Panc1 (cell line): Measurements from ENCODE around the gene TIAM2. TPM values are rescaled to one million over a fixed set of nuclear protein-coding genes. Genes with fewer than 3 reads are reported as not detected.
A peak's percentile ranks its signal among the peaks of the same experiment; 100 is the strongest.

Experiments used
- ATAC-seq: fragments of 200-7000 bp; cut with Tn5 transposase; 2 replicates; pipeline ENCODE4 v1.9.1; 2020; ENCODE audit warnings: mild to moderate bottlenecking, moderate library complexity
- BruUV-seq: library from RNA; stranded (reverse); fragments of 400-500 nt; replicated peaks from 2 replicates; lab custom pipeline; 2021; lab: Mats Ljungman, UMichigan
- CTCF ChIA-PET: fragments of 300-600 bp; sonication (Branson Sonifier 250); formaldehyde crosslinking; loops from one replicate; lab custom pipeline; 2022; ENCODE audit warnings: antibody characterized with exemption; lab: Charles Lee
- POLR2A ChIA-PET: fragments of 300-600 bp; sonication (Branson Sonifier 250); formaldehyde crosslinking; loops from one replicate; lab custom pipeline; 2022; ENCODE audit warnings: antibody characterized with exemption; lab: Charles Lee
- DNase-seq: peaks from one replicate; pipeline ENCODE4 v3.0.0-alpha.2; 2010; ENCODE audit warnings: low read depth, low spot score
- H3K27ac ChIP-seq: 2 replicates; pipeline ENCODE4 v1.5.1; 2011; ENCODE audit warnings: mild to moderate bottlenecking, low read length, inconsistent platforms
- H3K27me3 ChIP-seq: fragments of 200-500 bp; sonication (Bioruptor generic); 2 replicates; pipeline ENCODE4 v1.6.0; 2014; ENCODE audit warnings: low read length, inconsistent platforms; ENCODE audit not compliant: control insufficient read depth, insufficient read depth
- H3K36me3 ChIP-seq: fragments of 200-500 bp; sonication (Bioruptor generic); 2 replicates; pipeline ENCODE4 v1.5.1; 2014; ENCODE audit warnings: inconsistent platforms, mild to moderate bottlenecking, low read length, moderate library complexity; ENCODE audit not compliant: control insufficient read depth, insufficient read depth
- H3K4me1 ChIP-seq: 2 replicates; pipeline ENCODE4 v1.5.1; 2011; ENCODE audit warnings: inconsistent platforms, mild to moderate bottlenecking, low read length, moderate library complexity; ENCODE audit not compliant: control insufficient read depth, insufficient read depth
- H3K4me3 ChIP-seq, 2 experiments: 2 replicates each; pipeline ENCODE4 v1.5.1; 2011 to 2012; ENCODE audit warnings: low read depth in 2 of 2, low read length in 2 of 2, mild to moderate bottlenecking in 2 of 2, inconsistent platforms in 1 of 2, moderate library complexity in 1 of 2
- H3K9me3 ChIP-seq: fragments of 200-500 bp; sonication (Bioruptor generic); 2 replicates; pipeline ENCODE4 v1.5.1; 2014; ENCODE audit warnings: low read depth, mild to moderate bottlenecking, inconsistent platforms, low read length, moderate library complexity; ENCODE audit not compliant: control insufficient read depth, insufficient read depth
- POLR2AphosphoS5 ChIP-seq: IDR thresholded peaks from 2 replicates; pipeline ENCODE4 v1.6.1; 2012; ENCODE audit warnings: mild to moderate bottlenecking, low read depth, low read length, moderate library complexity
- SIN3A ChIP-seq: IDR thresholded peaks from 2 replicates; pipeline ENCODE4 v1.6.1; 2012; ENCODE audit warnings: low read depth, mild to moderate bottlenecking, low read length, moderate library complexity, borderline replicate concordance; ENCODE audit not compliant: insufficient read depth
- TCF7L2 ChIP-seq: IDR thresholded peaks from 2 replicates; pipeline ENCODE4 v1.6.1; 2011; ENCODE audit warnings: mild to moderate bottlenecking, low read depth, low read length, inconsistent platforms
- in situ Hi-C: cut with HindIII; loops from 2 replicates; pipeline ENCODE4 v1.10.0; 2016; ENCODE audit warnings: low sequenced_read_pairs, low pct_unique_long_range_greater_than_20kb
- intact Hi-C: fragments of 100-400 bp; cut with micrococcal nuclease; formaldehyde crosslinking; loops from one replicate; pipeline ENCODE4 v1.10.0; 2022; ENCODE audit not compliant: unreplicated experiment
- total RNA-seq: library from RNA; stranded (reverse); gene quantifications from one replicate; pipeline ENCODE4 v1.2.1, GENCODE V29; 2021; ENCODE audit not compliant: unreplicated experiment
- TF ChIP-seq, protein P1 (sequence below), 2 experiments: IDR thresholded peaks; 2 replicates each; pipeline ENCODE4 v1.6.1; 2011 to 2012; ENCODE audit warnings: low read depth in 2 of 2, control low read depth in 1 of 2, low read length in 1 of 2, mild to moderate bottlenecking in 1 of 2, moderate library complexity in 1 of 2; ENCODE audit not compliant: insufficient read depth in 1 of 2
- TF ChIP-seq, protein P2 (sequence below): fragments of 450-650 bp; IDR thresholded peaks from 2 replicates; pipeline ENCODE4 v1.5.1; 2017; ENCODE audit warnings: mild to moderate bottlenecking

Gene TIAM2
- total RNA-seq, 1 experiment from 2014 or later: 14.9 TPM

DNA sequence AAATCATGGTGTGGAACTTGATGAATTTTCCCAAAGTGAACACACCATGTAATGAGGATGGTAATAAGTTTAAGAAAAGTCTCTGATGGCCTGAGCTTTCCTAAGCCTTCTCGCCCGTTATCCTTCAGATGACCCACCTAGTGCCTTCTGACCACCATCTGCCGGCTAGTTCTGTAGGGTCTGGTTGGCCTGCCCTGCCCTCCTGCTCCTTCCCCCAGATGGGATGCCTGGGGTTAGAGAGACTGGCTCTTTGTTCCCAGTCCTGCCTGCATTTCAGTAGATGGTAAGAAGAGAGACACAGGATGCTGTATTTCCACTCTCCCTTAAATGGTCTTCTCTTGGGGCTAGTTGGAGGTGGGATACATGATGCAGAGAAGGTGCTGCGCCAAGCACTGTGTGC is 43.0 kb downstream of the TIAM2 start:
- no peak overlapping the region for H3K27ac ChIP-seq
- ChIA-PET CTCF (interaction anchor here (0.6 kb wide), 1 partner anchor 28 kb away, joined by 3 read pairs; no protein-coding TSS in a partner anchor), POLR2A (no interaction called here)
- DNase-seq (no peak), ATAC-seq (0 out of 2 replicates have a peak, but pooled peaks have one; percentile 48)
- in situ Hi-C loops: no loop called here
- no peaks in the 10 kb centered on the region; the same call in 1 of the 2 replicates for H3K4me1 ChIP-seq
- TF ChIP-seq, protein P1, sequence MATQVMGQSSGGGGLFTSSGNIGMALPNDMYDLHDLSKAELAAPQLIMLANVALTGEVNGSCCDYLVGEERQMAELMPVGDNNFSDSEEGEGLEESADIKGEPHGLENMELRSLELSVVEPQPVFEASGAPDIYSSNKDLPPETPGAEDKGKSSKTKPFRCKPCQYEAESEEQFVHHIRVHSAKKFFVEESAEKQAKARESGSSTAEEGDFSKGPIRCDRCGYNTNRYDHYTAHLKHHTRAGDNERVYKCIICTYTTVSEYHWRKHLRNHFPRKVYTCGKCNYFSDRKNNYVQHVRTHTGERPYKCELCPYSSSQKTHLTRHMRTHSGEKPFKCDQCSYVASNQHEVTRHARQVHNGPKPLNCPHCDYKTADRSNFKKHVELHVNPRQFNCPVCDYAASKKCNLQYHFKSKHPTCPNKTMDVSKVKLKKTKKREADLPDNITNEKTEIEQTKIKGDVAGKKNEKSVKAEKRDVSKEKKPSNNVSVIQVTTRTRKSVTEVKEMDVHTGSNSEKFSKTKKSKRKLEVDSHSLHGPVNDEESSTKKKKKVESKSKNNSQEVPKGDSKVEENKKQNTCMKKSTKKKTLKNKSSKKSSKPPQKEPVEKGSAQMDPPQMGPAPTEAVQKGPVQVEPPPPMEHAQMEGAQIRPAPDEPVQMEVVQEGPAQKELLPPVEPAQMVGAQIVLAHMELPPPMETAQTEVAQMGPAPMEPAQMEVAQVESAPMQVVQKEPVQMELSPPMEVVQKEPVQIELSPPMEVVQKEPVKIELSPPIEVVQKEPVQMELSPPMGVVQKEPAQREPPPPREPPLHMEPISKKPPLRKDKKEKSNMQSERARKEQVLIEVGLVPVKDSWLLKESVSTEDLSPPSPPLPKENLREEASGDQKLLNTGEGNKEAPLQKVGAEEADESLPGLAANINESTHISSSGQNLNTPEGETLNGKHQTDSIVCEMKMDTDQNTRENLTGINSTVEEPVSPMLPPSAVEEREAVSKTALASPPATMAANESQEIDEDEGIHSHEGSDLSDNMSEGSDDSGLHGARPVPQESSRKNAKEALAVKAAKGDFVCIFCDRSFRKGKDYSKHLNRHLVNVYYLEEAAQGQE (IDR thresholded peaks at IDR 0.05; ENCODE audit: insufficient read depth in 1 of 2, low read depth in 2 of 2, low read length in 1 of 2): no peak
- TF ChIP-seq TCF7L2 (no peak), SIN3A (no peak), POLR2AphosphoS5 (no peak)
- TF ChIP-seq, protein P2, sequence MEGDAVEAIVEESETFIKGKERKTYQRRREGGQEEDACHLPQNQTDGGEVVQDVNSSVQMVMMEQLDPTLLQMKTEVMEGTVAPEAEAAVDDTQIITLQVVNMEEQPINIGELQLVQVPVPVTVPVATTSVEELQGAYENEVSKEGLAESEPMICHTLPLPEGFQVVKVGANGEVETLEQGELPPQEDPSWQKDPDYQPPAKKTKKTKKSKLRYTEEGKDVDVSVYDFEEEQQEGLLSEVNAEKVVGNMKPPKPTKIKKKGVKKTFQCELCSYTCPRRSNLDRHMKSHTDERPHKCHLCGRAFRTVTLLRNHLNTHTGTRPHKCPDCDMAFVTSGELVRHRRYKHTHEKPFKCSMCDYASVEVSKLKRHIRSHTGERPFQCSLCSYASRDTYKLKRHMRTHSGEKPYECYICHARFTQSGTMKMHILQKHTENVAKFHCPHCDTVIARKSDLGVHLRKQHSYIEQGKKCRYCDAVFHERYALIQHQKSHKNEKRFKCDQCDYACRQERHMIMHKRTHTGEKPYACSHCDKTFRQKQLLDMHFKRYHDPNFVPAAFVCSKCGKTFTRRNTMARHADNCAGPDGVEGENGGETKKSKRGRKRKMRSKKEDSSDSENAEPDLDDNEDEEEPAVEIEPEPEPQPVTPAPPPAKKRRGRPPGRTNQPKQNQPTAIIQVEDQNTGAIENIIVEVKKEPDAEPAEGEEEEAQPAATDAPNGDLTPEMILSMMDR: no peak
- H3K27me3 ChIP-seq: no peaks in the 10 kb centered on the region
- BruUV-seq: no TSS peak
- H3K4me3 ChIP-seq: no peak overlapping the region
- intact Hi-C loops: no loop called here
- H3K9me3 ChIP-seq: no peaks in the 10 kb centered on the region
- H3K36me3 ChIP-seq: no peaks in the 10 kb centered on the region

DNA sequence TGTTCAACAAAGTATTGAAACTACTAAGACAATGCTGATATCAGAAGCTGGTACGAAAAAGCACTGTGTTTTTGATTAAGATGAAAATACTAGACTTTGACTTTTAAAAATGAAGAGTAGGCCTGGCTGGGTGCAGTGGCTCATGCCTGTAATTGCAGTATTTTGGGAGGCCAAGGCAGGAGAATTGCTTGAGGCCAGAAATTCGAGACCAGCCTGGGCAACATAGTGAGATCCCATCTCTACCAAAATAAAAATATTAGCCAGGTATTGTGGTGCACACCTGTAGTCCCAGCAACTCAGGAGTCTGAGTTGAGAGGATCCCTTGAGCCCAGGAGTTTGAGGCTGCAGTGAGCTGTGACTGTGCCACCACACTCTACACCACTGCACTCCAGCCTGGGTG is 43.4 kb downstream of the TIAM2 start:
- BruUV-seq: no TSS peak
- Histone ChIP-seq H3K27me3 (no peaks in the 10 kb centered on the region), H3K4me3 (no peak overlapping the region), H3K4me1 (no peaks in the 10 kb centered on the region; the same call in 1 of the 2 replicates), H3K9me3 (no peaks in the 10 kb centered on the region), H3K27ac (no peak overlapping the region), H3K36me3 (no peaks in the 10 kb centered on the region)
- TF ChIP-seq, protein P2: no peak
- TF ChIP-seq TCF7L2 (no peak), SIN3A (no peak), POLR2AphosphoS5 (no peak)
- TF ChIP-seq, protein P1 (IDR thresholded peaks at IDR 0.05; ENCODE audit: insufficient read depth in 1 of 2, low read depth in 2 of 2, low read length in 1 of 2): no peak
- POLR2A ChIA-PET: no interaction called here
- CTCF ChIA-PET: interaction anchor here (0.6 kb wide), 1 partner anchor 28 kb away, joined by 3 read pairs; no protein-coding TSS in a partner anchor
- ATAC-seq (no peak), DNase-seq (no peak)
- in situ Hi-C loops (no loop called here), intact Hi-C loops (no loop called here)
